HEK293 (cell line): ENCODE results near the gene MLPH.
A peak's percentile ranks its signal among the peaks of the same experiment; 100 is the strongest.

ENCODE experiments used
- CTCF ChIA-PET: fragments of 350-600 bp; formaldehyde crosslinking; extraction: SDS; loops from one replicate; lab custom pipeline; 2021; ENCODE audit warnings: antibody characterized with exemption; lab: Yijun Ruan, JAX
- POLR2A ChIA-PET: fragments of 300-600 bp; formaldehyde crosslinking; extraction: SDS; loops from one replicate; lab custom pipeline; 2020; ENCODE audit warnings: antibody characterized with exemption, inconsistent platforms; lab: Yijun Ruan, JAX
- H3K27ac ChIP-seq: fragments of 200-500 bp; sonication (Bioruptor generic); 2 replicates; pipeline ENCODE4 v1.5.1; 2014; ENCODE audit warnings: low read depth, low read length, control low read depth, inconsistent platforms; ENCODE audit errors: extremely low read depth
- H3K36me3 ChIP-seq, 2 experiments: fragments of 200-500 bp in 1 of 2; sonication (Bioruptor generic) in 1 of 2; 1 replicate in 1 of 2; 2 replicates in 1 of 2; pipeline ENCODE4 v1.5.1; 2014 to 2017; ENCODE audit warnings: inconsistent platforms in 2 of 2, low read length in 2 of 2; ENCODE audit not compliant: control insufficient read depth in 2 of 2, insufficient read depth in 1 of 2
- H3K4me1 ChIP-seq: fragments of 200-500 bp; sonication (Bioruptor generic); 2 replicates; pipeline ENCODE4 v1.5.1; 2014; ENCODE audit warnings: mild to moderate bottlenecking, low read length, inconsistent platforms; ENCODE audit not compliant: control insufficient read depth, insufficient read depth
- H3K4me3 ChIP-seq: 2 replicates; pipeline ENCODE4 v1.5.1; 2011; ENCODE audit warnings: low read depth, mild to moderate bottlenecking, control low read depth, low read length, moderate library complexity
- H3K9me3 ChIP-seq: fragments of 200-500 bp; sonication (Bioruptor generic); 2 replicates; pipeline ENCODE4 v1.5.1; 2014; ENCODE audit warnings: low read depth, low read length, inconsistent platforms; ENCODE audit not compliant: control insufficient read depth, insufficient read depth
- INSM2 ChIP-seq: fragments of 450-650 bp; formaldehyde crosslinking; IDR thresholded peaks from 2 replicates; pipeline ENCODE4 v1.5.1; 2016; ENCODE audit warnings: missing biosample characterization, missing genetic modification characterization
- MYNN ChIP-seq: fragments of 450-650 bp; formaldehyde crosslinking; IDR thresholded peaks from 2 replicates; pipeline ENCODE4 v1.5.1; 2016; ENCODE audit warnings: missing biosample characterization, missing genetic modification characterization, borderline replicate concordance
- PRDM1 ChIP-seq: fragments of 450-650 bp; formaldehyde crosslinking; IDR thresholded peaks from 2 replicates; pipeline ENCODE4; 2016; ENCODE audit warnings: missing biosample characterization, missing genetic modification characterization
- PRDM10 ChIP-seq: fragments of 450-650 bp; formaldehyde crosslinking; IDR thresholded peaks from 2 replicates; pipeline ENCODE4 v1.5.1; 2016; ENCODE audit warnings: missing biosample characterization, missing genetic modification characterization
- SP3 ChIP-seq: fragments of 450-650 bp; formaldehyde crosslinking; IDR thresholded peaks from 2 replicates; pipeline ENCODE4 v1.5.1; 2016; ENCODE audit warnings: missing biosample characterization, missing genetic modification characterization
- ZIC2 ChIP-seq: fragments of 450-650 bp; formaldehyde crosslinking; IDR thresholded peaks from 2 replicates; pipeline ENCODE4 v1.5.1; 2016; ENCODE audit warnings: missing biosample characterization, missing genetic modification characterization
- ZNF114 ChIP-seq: fragments of 450-650 bp; formaldehyde crosslinking; IDR thresholded peaks from 2 replicates; pipeline ENCODE4 v1.5.0; 2017; ENCODE audit warnings: missing biosample characterization, missing genetic modification characterization
- ZNF174 ChIP-seq: fragments of 450-650 bp; formaldehyde crosslinking; IDR thresholded peaks from 2 replicates; pipeline ENCODE4 v1.5.0; 2017; ENCODE audit warnings: missing biosample characterization, mild to moderate bottlenecking, missing genetic modification characterization
- ZNF248 ChIP-seq: fragments of 450-650 bp; formaldehyde crosslinking; IDR thresholded peaks from 2 replicates; pipeline ENCODE4 v1.5.1; 2017; ENCODE audit warnings: missing biosample characterization, missing genetic modification characterization
- ZNF266 ChIP-seq: fragments of 450-650 bp; formaldehyde crosslinking; IDR thresholded peaks from 2 replicates; pipeline ENCODE4 v1.5.1; 2016; ENCODE audit warnings: missing biosample characterization, missing genetic modification characterization, low read depth
- ZNF274 ChIP-seq, 2 experiments: fragments of 200-500 bp in 1 of 2; fragments of 450-650 bp in 1 of 2; sonication (Bioruptor generic) in 1 of 2; formaldehyde crosslinking in 1 of 2; IDR thresholded peaks; 2 replicates each; pipeline versions ENCODE4 v1.5.1 to v1.6.1; 2014 to 2016; ENCODE audit warnings: borderline replicate concordance in 1 of 2, inconsistent platforms in 1 of 2, low read length in 1 of 2, missing biosample characterization in 1 of 2, missing genetic modification characterization in 1 of 2
- ZNF292 ChIP-seq: fragments of 450-650 bp; formaldehyde crosslinking; IDR thresholded peaks from 2 replicates; pipeline ENCODE4 v1.5.1; 2016; ENCODE audit warnings: low read depth, missing biosample characterization, missing genetic modification characterization, borderline replicate concordance
- ZNF48 ChIP-seq: fragments of 450-650 bp; formaldehyde crosslinking; IDR thresholded peaks from 2 replicates; pipeline ENCODE4 v1.5.1; 2016; ENCODE audit warnings: missing biosample characterization, missing genetic modification characterization
- ZNF658 ChIP-seq: fragments of 450-650 bp; formaldehyde crosslinking; IDR thresholded peaks from 2 replicates; pipeline ENCODE4; 2016; ENCODE audit warnings: missing biosample characterization, missing genetic modification characterization
- ZNF660 ChIP-seq: fragments of 450-650 bp; IDR thresholded peaks from 2 replicates; pipeline ENCODE4 v1.5.1; 2018; ENCODE audit warnings: missing biosample characterization, mild to moderate bottlenecking, missing genetic modification characterization
- ZNF670 ChIP-seq: fragments of 450-650 bp; formaldehyde crosslinking; IDR thresholded peaks from 2 replicates; pipeline ENCODE4 v1.5.1; 2016; ENCODE audit warnings: missing biosample characterization, missing genetic modification characterization, low read depth
- ZNF677 ChIP-seq: fragments of 450-650 bp; IDR thresholded peaks from 2 replicates; pipeline ENCODE4 v1.5.0; 2018; ENCODE audit warnings: missing biosample characterization, mild to moderate bottlenecking, missing genetic modification characterization, moderate library complexity
- ZNF692 ChIP-seq: fragments of 450-650 bp; formaldehyde crosslinking; IDR thresholded peaks from 2 replicates; pipeline ENCODE4 v1.5.1; 2016; ENCODE audit warnings: missing biosample characterization, missing genetic modification characterization

The MLPH gene

GRCh38 chr2:237539681-237540080 is 52.6 kb downstream of the MLPH start:
- Histone ChIP-seq H3K4me3 (no peak overlapping the region), H3K36me3 (no peaks in the 10 kb centered on the region), H3K9me3 (no peaks in the 10 kb centered on the region), H3K27ac (no peak overlapping the region), H3K4me1 (no peaks in the 10 kb centered on the region)
- TF ChIP-seq SP3 (tag by site-specific recombination) (no peak), ZNF660 (tag by site-specific recombination) (no peak), ZNF274 (IDR thresholded peaks at IDR 0.05; ENCODE audit: low read length) (no peak), ZNF274 (tag by site-specific recombination; IDR thresholded peaks at IDR 0.05; ENCODE audit: borderline replicate concordance) (no peak), ZNF658 (tag by site-specific recombination) (no peak), ZNF670 (no peak), ZNF677 (tag by site-specific recombination) (no peak), ZNF692 (tag by site-specific recombination) (no peak), INSM2 (no peak), ZNF292 (no peak), ZNF174 (tag by site-specific recombination) (no peak), PRDM1 (no peak), ZNF266 (no peak), MYNN (tag by site-specific recombination) (no peak), ZNF48 (no peak), ZNF248 (no peak), PRDM10 (tag by site-specific recombination) (no peak)
- ChIA-PET CTCF (interaction anchor here (1.8 to 2.4 kb wide), 2 partner anchors 9 to 32 kb away, joined by 4 to 9 read pairs; no protein-coding TSS in a partner anchor), POLR2A (no interaction called here)

- no peaks in the 10 kb centered on the region for H3K4me1 ChIP-seq
- CTCF ChIA-PET = interaction anchor here (0.6 to 2.4 kb wide), 2 partner anchors 8 to 32 kb away, joined by 3 to 9 read pairs; no protein-coding TSS in a partner anchor
- TF ChIP-seq ZNF114 (no peak), ZIC2 (tag by site-specific recombination) (peak; percentile 21; the same call in 1 of the 2 replicates)
- POLR2A ChIA-PET = no interaction called here
- H3K36me3 ChIP-seq = no peaks in the 10 kb centered on the region
- H3K4me3 ChIP-seq = no peak overlapping the region
- no peaks in the 10 kb centered on the region for H3K9me3 ChIP-seq
- H3K27ac ChIP-seq = no peak overlapping the region
These were observed 53.2 kb downstream of the MLPH start for GRCh38 chr2:237540223-237540775.
